Measurements from ENCODE around the gene THAP4. TPM values are rescaled to one million over a fixed set of nuclear protein-coding genes. Genes with fewer than 3 reads are reported as not detected.

Gene THAP4
- total RNA-seq, 2 experiments from 2014 or later, result 36.4 to 38.8 TPM

DNA sequence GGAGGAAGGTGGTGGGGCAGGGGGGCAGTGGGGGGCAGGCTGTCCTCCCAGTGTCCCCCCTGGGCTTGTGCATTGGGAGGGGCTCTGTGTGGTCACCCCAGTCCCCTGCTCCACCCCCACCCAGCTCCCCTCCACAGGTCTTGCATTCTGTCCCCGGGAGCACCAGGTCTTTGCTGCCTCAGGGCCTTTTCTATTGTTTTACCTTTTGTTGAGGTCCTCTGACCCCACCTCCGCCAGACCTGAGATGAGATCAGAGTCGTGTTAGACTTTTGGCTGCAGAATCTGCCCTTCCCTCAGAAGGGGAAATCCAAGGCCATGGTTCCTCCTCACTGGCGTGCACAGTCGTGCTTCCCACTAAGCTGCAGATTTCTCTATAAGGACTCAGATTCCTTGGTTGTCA, 21.3 kb upstream of the THAP4 start:
- no peaks in the 10 kb centered on the region for H3K4me1 Mint-ChIP-seq (ENCODE audit: low read depth)
- intact Hi-C loops (cut with micrococcal nuclease), result no loop called here
- peaks cover 22% of the 10 kb centered on the region for H3K36me3 Mint-ChIP-seq (ENCODE audit: low read depth)
- no peak overlapping the region for H3K27ac Mint-ChIP-seq
- no peak for DNase-seq
- no peaks in the 10 kb centered on the region for H3K9me3 Mint-ChIP-seq
- H3K27me3 Mint-ChIP-seq (ENCODE audit: low read depth), result no peaks in the 10 kb centered on the region
- CTCF ChIA-PET, result interaction anchor here (0.8 to 1.5 kb wide), 2 partner anchors 10 to 1329 kb away, joined by 3 to 5 read pairs; no protein-coding TSS in a partner anchor
- H3K4me3 Mint-ChIP-seq, result no peak overlapping the region

DNA sequence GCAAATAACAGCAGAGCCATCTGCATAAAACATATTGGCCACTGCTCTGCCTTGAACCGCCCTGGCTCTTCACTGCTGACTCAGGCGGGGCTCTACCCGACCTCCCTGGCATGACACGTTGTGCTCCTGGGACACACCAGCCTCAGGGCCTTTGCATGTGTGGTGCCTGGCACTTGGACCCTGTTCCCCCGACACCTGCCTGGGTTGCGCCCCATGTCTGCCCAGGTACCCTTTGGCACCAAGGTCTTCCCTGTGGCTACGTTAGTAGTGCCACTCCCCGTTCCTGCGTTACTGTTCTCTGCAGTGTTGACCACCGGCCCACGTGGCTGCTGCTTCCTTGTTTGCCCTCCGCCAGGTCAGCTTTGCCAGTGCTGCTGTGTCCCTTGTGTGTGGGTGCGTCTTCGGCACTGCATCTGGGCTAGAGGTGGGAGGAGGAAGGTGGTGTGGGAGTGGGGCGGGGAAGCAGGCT, 20.9 kb upstream of the THAP4 start:
- intact Hi-C loops (cut with micrococcal nuclease), result no loop called here
- Mint-ChIP-seq H3K4me1 (ENCODE audit: low read depth) (no peaks in the 10 kb centered on the region), H3K4me3 (no peak overlapping the region), H3K36me3 (ENCODE audit: low read depth) (peaks cover 22% of the 10 kb centered on the region), H3K27me3 (ENCODE audit: low read depth) (no peaks in the 10 kb centered on the region), H3K9me3 (no peaks in the 10 kb centered on the region), H3K27ac (no peak overlapping the region)
- DNase-seq, result no peak
- CTCF ChIA-PET, result interaction anchor here (1.5 kb wide), 1 partner anchor 10 kb away, joined by 5 read pairs; no protein-coding TSS in a partner anchor

DNA sequence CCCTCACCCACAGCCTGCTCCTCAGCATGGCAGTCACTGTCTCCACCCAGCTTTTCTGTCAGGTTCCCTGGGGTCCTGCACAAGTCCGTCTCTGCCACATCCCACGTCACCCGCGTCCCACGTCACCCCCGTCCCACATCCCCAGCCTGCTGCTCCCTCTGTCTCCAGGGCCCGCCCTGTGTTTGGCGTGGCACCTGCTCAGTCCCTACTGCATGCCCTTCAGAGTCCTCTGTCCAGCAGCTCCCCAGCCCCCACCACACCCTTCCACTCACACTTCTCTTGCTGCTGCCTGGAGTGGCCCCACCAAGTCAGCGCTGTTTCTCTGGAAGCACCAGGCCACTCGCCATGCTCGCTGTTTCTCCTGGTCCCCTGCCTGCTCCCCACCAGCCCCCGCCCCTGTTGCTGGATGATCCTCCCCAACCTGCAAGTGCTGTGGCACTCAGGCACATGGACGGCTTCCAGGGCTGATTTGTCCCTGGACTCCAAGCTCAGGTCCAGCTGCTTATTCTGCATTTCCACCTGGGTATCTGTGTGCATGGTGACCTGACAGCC, 19.3 kb upstream of the THAP4 start:
- CTCF ChIA-PET, result no interaction called here
- H3K36me3 Mint-ChIP-seq (ENCODE audit: low read depth), result peaks cover 24% of the 10 kb centered on the region
- H3K9me3 Mint-ChIP-seq, result no peaks in the 10 kb centered on the region
- H3K27me3 Mint-ChIP-seq (ENCODE audit: low read depth), result no peaks in the 10 kb centered on the region
- no peak overlapping the region for H3K4me3 Mint-ChIP-seq
- intact Hi-C loops (cut with micrococcal nuclease), result no loop called here
- no peak overlapping the region for H3K27ac Mint-ChIP-seq
- DNase-seq, result no peak
- no peaks in the 10 kb centered on the region for H3K4me1 Mint-ChIP-seq (ENCODE audit: low read depth)

DNA sequence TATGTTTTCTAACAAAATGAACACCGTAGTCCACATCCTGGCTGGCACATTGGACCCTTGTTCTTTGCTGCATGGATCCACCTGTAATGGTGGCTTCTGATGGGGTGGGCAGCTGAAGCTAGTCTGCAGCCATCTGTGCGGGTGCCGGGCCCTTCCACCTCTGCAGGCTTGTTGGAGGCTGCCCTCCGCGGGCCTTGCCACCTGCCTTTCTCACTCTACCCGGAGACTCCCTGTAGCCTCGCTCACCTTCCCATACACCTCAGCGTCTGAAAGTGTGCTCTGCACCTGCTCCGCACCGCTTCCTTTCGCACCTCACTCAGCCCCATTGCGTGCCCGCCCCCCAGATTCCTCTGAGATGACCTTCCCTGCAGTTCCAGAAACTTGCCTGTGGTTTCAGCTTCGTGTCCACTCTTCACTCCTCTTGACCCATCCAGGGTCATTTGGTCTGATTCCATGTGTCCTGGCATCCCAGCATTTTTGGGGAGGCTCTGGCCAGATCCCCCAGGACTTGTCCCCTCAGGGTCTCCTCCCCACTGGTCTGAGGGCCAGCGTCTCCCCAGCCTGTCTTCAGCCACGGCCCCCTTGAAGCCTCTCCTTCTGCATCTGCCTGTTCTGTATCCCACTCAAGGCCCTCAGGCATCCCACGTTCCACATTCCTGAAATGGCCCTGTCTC, 18.7 kb upstream of the THAP4 start:
- intact Hi-C loops (cut with micrococcal nuclease), result no loop called here
- H3K27me3 Mint-ChIP-seq (ENCODE audit: low read depth), result no peaks in the 10 kb centered on the region
- H3K4me3 Mint-ChIP-seq, result no peak overlapping the region
- no peaks in the 10 kb centered on the region for H3K9me3 Mint-ChIP-seq
- CTCF ChIA-PET, result no interaction called here
- DNase-seq, result no peak
- H3K4me1 Mint-ChIP-seq (ENCODE audit: low read depth), result no peaks in the 10 kb centered on the region
- peaks cover 24% of the 10 kb centered on the region for H3K36me3 Mint-ChIP-seq (ENCODE audit: low read depth)
- H3K27ac Mint-ChIP-seq, result no peak overlapping the region

DNA sequence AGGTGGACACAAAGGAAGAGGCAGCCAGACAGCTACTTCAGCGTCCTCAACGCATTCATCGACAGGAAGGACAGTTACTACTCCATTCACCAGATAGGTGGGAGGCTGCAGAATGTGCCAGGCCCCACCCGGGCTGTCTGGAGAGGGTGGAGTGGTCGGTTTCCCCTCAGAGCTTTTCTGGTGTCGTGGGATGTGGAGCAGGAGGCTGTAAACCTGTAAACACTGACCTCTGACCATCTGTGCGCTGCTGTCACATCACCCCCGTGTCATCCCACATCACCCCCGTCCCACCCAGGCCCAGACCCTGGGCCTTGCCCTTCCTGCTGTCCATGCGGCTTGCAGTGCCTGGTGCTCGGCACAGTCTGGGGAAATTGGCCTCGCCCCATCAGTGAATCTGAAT, 17.6 kb upstream of the THAP4 start:
- intact Hi-C loops (cut with micrococcal nuclease), result no loop called here
- Mint-ChIP-seq H3K36me3 (ENCODE audit: low read depth) (peaks cover 19% of the 10 kb centered on the region), H3K4me1 (ENCODE audit: low read depth) (no peaks in the 10 kb centered on the region), H3K4me3 (no peak overlapping the region), H3K27ac (no peak overlapping the region), H3K9me3 (no peaks in the 10 kb centered on the region), H3K27me3 (ENCODE audit: low read depth) (no peaks in the 10 kb centered on the region)
- DNase-seq, result no peak
- CTCF ChIA-PET, result no interaction called here

DNA sequence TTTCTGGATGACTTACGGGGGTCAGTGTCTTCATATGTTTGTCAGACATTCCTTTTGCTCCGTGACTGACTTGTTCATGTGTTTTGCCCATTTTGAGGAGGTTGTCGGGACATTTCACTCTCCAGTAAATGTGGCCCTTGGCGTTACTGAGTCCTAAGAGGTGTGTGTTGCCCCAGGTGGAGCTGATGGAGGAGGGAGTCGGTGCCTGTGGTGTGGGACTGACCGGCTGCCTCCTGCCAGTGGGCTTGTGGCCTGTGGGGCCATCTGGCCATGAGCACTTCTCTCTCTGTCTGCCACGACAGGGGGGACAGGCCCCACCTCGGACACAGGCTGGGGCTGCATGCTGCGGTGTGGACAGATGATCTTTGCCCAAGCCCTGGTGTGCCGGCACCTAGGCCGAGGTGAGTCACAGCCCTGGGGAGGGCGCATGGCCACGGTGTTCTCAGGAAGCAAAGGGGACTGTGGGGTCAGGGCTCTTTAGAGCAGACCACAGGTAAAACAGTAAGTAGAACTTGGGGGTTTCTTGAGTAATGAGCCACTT, 16.3 kb upstream of the THAP4 start:
- no peak for DNase-seq
- intact Hi-C loops (cut with micrococcal nuclease), result no loop called here
- Mint-ChIP-seq H3K9me3 (no peaks in the 10 kb centered on the region), H3K27me3 (ENCODE audit: low read depth) (no peaks in the 10 kb centered on the region), H3K27ac (no peak overlapping the region), H3K4me1 (ENCODE audit: low read depth) (peaks cover 7% of the 10 kb centered on the region), H3K36me3 (ENCODE audit: low read depth) (peaks cover 16% of the 10 kb centered on the region), H3K4me3 (no peak overlapping the region)
- CTCF ChIA-PET, result interaction anchor here (0.7 kb wide), 1 partner anchor 369 kb away, joined by 4 read pairs; no protein-coding TSS in a partner anchor

DNA sequence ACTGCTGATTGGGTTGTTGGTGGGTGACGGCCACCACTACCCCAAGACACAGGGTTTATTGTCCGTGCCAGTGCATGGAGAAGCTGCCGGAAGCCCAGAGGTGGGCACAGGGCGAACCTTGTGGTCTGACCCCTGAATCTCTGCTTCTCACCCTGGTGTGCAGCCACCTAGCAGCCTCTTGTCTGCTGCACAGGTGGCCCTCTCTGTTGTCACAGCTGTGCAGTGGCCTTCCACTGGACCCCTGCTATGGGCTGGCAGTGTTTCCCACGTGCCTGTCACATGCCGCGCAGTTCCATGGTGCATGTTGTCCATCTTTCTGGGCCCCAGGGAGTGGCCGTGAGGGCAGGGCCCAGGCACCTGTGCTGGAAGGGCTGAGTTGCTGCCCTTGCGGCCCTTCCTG, 15.8 kb upstream of the THAP4 start:
- DNase-seq, result no peak
- Mint-ChIP-seq H3K9me3 (no peaks in the 10 kb centered on the region), H3K27ac (no peak overlapping the region), H3K27me3 (ENCODE audit: low read depth) (no peaks in the 10 kb centered on the region), H3K36me3 (ENCODE audit: low read depth) (peaks cover 16% of the 10 kb centered on the region), H3K4me3 (no peak overlapping the region), H3K4me1 (ENCODE audit: low read depth) (peaks cover 7% of the 10 kb centered on the region)
- intact Hi-C loops (cut with micrococcal nuclease), result no loop called here
- CTCF ChIA-PET, result no interaction called here

DNA sequence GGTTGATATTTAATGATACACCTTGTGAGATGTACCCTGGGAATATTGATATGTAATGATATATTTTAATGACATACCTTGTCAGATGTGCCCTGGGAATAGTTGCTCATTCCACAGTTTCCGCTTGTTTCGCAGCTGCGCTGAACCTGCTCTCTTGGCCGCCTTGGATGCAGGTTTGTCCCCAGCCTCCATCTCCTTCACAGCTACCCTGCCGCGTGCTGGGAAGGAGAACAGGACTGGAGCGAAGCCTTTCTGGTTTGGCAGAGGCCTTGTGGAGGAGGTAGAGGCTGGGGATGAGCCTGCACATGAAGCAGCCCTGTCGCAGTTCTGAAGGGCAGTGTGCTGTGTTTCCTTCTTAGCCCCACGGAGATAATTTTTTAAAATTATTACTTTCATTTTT, 15.2 kb upstream of the THAP4 start:
- CTCF ChIA-PET, result no interaction called here

DNA sequence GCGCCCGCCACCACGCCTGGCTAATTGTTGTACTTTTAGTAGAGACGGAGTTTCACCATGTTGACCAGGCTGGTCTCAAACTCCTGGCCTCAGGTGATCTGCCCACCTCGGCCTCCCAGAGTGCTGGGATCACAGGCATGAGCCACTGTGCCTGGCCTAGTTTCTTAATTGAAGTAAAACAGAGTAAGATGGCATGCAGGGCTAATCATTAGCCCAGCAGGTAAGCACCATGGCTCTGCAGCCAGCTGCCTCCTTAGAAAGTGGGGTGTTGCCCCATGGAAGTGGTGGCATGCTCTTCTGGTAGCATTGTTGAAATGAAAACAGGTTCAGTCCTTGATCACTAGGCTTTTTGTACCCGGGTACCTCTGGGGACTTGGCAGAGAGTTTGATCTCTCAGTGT, 13.0 kb upstream of the THAP4 start:
- no peak overlapping the region for H3K4me3 Mint-ChIP-seq
- no peak for DNase-seq
- intact Hi-C loops (cut with micrococcal nuclease), result no loop called here
- no peak overlapping the region for H3K27ac Mint-ChIP-seq
- H3K9me3 Mint-ChIP-seq, result no peaks in the 10 kb centered on the region
- H3K27me3 Mint-ChIP-seq (ENCODE audit: low read depth), result no peaks in the 10 kb centered on the region
- CTCF ChIA-PET, result no interaction called here
- H3K4me1 Mint-ChIP-seq (ENCODE audit: low read depth), result peaks cover 8% of the 10 kb centered on the region
- H3K36me3 Mint-ChIP-seq (ENCODE audit: low read depth), result peaks cover 5% of the 10 kb centered on the region

More for the DNA sequence above, 15.2 kb upstream of the THAP4 start:
- intact Hi-C loops (cut with micrococcal nuclease), result no loop called here
- Mint-ChIP-seq H3K27ac (no peak overlapping the region), H3K36me3 (ENCODE audit: low read depth) (peaks cover 13% of the 10 kb centered on the region), H3K9me3 (no peaks in the 10 kb centered on the region), H3K4me3 (no peak overlapping the region), H3K27me3 (ENCODE audit: low read depth) (no peaks in the 10 kb centered on the region), H3K4me1 (ENCODE audit: low read depth) (peaks cover 7% of the 10 kb centered on the region)
- DNase-seq, result no peak

DNA sequence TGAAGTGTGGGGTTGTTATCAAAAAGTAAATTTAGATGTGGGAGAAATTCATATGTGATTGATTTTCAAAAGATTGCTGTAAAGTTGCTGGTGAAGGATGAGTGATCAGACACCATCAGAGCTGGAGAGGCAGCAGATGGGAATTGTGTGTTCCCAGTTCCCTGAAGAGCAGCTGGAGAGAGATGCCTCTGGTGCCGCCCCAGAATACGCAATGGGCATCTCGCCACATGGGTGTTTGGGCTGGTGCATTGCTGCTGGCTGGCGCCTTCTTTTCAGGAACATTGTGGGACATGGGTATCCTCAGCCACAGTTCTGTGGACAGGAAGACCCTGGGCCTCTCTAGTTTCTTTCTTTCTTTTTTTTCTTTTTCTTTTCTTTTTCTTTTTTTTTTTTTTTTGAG, 12.4 kb upstream of the THAP4 start:
- DNase-seq, result no peak
- CTCF ChIA-PET, result no interaction called here
- H3K36me3 Mint-ChIP-seq (ENCODE audit: low read depth), result peaks cover 4% of the 10 kb centered on the region
- intact Hi-C loops (cut with micrococcal nuclease), result no loop called here
- H3K27ac Mint-ChIP-seq, result no peak overlapping the region
- no peak overlapping the region for H3K4me3 Mint-ChIP-seq
- H3K4me1 Mint-ChIP-seq (ENCODE audit: low read depth), result peaks cover 9% of the 10 kb centered on the region
- no peaks in the 10 kb centered on the region for H3K27me3 Mint-ChIP-seq (ENCODE audit: low read depth)
- no peaks in the 10 kb centered on the region for H3K9me3 Mint-ChIP-seq

DNA sequence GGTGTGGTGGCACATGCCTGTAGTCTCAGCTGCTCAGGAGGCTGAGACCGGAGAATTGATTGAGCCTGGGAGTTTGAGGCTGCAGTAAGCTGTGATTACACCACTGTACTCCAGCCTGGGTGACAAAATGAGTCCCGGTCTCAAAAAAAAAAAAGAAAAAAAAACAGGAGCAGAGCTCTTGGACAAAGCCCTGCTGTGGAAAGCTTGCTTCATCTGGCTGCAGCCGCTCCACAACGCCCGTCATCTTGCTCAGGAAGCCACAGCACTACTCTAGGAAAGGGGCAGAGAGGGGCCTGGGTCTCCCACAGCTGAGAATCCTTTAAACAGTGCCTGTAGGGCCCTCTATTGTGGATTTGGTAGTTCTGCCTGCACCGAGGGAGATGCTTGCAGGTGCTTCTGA, 11.5 kb upstream of the THAP4 start:
- Mint-ChIP-seq H3K27ac (no peak overlapping the region), H3K36me3 (ENCODE audit: low read depth) (peaks cover 4% of the 10 kb centered on the region), H3K4me1 (ENCODE audit: low read depth) (peaks cover 16% of the 10 kb centered on the region), H3K4me3 (no peak overlapping the region), H3K9me3 (no peaks in the 10 kb centered on the region), H3K27me3 (ENCODE audit: low read depth) (no peaks in the 10 kb centered on the region)
- CTCF ChIA-PET, result interaction anchor here (1.4 kb wide), 1 partner anchor 10 kb away, joined by 5 read pairs; no protein-coding TSS in a partner anchor
- DNase-seq, result no peak
- intact Hi-C loops (cut with micrococcal nuclease), result no loop called here

DNA sequence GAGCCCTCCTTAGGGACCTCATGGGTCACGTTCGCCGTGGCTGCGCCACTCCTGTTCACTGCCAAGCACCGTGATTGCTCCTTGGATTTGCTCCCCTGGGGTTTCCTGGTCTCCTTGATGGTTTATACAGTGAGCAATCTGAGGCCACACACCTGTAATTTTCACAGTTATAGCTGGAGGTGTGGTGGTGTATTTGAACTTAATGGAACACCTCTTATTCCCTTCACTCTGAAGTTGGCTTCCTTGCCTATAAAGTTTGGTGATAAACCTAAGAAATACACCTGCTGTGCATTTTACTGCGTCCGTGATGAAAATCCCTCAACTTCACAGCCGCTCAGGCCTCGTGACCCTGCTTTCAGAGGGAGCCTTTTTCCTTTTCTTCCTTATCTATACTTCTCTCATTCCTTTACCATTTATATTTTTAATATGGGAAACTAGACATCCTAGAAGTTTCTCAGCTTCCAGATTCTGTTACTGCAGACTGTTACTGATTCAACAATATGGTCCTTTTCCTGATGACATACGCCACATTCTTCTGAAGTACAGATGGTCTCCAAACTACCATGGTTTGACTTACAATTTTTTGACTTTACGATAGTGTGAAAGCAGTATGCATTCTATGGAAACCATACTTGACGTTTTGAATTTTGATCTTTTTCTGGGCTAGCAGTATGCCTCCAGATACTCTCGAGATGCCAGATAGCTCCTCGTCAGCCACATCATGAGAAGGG, 9.1 kb upstream of the THAP4 start:
- peaks cover 3% of the 10 kb centered on the region for H3K36me3 Mint-ChIP-seq (ENCODE audit: low read depth)
- no peaks in the 10 kb centered on the region for H3K27me3 Mint-ChIP-seq (ENCODE audit: low read depth)
- no peak overlapping the region for H3K4me3 Mint-ChIP-seq
- intact Hi-C loops (cut with micrococcal nuclease), result no loop called here
- DNase-seq, result no peak
- H3K27ac Mint-ChIP-seq, result no peak overlapping the region
- CTCF ChIA-PET, result no interaction called here
- no peaks in the 10 kb centered on the region for H3K9me3 Mint-ChIP-seq
- H3K4me1 Mint-ChIP-seq (ENCODE audit: low read depth), result peaks cover 29% of the 10 kb centered on the region

All from activated naive CD4-positive, alpha-beta T cell treated with anti-CD3 and anti-CD28 coated beads for 36 hours (primary cell).